K562 (cell line): ENCODE measurements around the gene RAD51AP1. TPM values are rescaled to one million over a fixed set of nuclear protein-coding genes. Genes with fewer than 3 reads are reported as not detected.

Source experiments
- ATAC-seq: fragments of 200-7000 bp; cut with Tn5 transposase; 3 replicates; pipeline ENCODE4 v1.9.1; 2020; ENCODE audit warnings: moderate library complexity
- BruUV-seq: library from RNA; stranded (reverse); fragments of 400-500 nt; replicated peaks from 2 replicates; lab custom pipeline; 2021; lab: Mats Ljungman, UMichigan
- CTCF ChIA-PET: fragments of 300-600 bp; formaldehyde crosslinking; extraction: SDS; loops from one replicate; lab custom pipeline; 2021; ENCODE audit warnings: low intra/inter-chr PET ratio; lab: Yijun Ruan, JAX
- POLR2A ChIA-PET: fragments of 300-600, 350-650 bp; sonication (Branson Sonifier 250); formaldehyde crosslinking; extraction: SDS; loops from one replicate; lab custom pipeline; 2021; ENCODE audit warnings: antibody characterized with exemption, inconsistent platforms; lab: Yijun Ruan, JAX
- DNase-seq, 4 experiments: peaks; one replicate each; pipeline versions ENCODE4 v3.0.0 to v3.0.0-alpha.2; 2011 to 2018; ENCODE audit warnings: low spot score in 3 of 4, mixed read lengths in 3 of 4; ENCODE audit errors: extremely low read depth in 1 of 4
- FAIRE-seq: peaks from 2 replicates; lab custom pipeline; 2011; peaks lifted over from hg19 to GRCh38; lab: Jason Lieb, UNC
- H2AFZ ChIP-seq: 2 replicates; pipeline ENCODE4 v1.6.0; 2011; ENCODE audit warnings: low read depth, low read length, control low read depth, inconsistent platforms
- H3K27ac ChIP-seq: fragments of 200-600 bp; 3 replicates; pipeline ENCODE4 v1.8.0; 2011; ENCODE audit warnings: low read depth, mild to moderate bottlenecking, control low read depth, inconsistent platforms, low read length, moderate library complexity, mixed read lengths; ENCODE audit errors: extremely low read depth
- H3K27me3 ChIP-seq, 2 experiments: fragments of 300-600 bp in 1 of 2; 2 replicates in 1 of 2; 3 replicates in 1 of 2; pipeline versions ENCODE4 v1.6.0 to v1.8.0; 2011; ENCODE audit warnings: inconsistent platforms in 2 of 2, low read length in 2 of 2, mild to moderate bottlenecking in 1 of 2, mixed read lengths in 1 of 2, moderate library complexity in 1 of 2; ENCODE audit not compliant: control insufficient read depth in 2 of 2, insufficient read depth in 2 of 2
- H3K36me3 ChIP-seq: fragments of 300-600 bp; 3 replicates; pipeline ENCODE4 v1.8.0; 2011; ENCODE audit warnings: mild to moderate bottlenecking, low read length, inconsistent platforms; ENCODE audit not compliant: control insufficient read depth, insufficient read depth
- H3K4me1 ChIP-seq, 2 experiments: fragments of 200-600 bp in 1 of 2; replicated peaks in 1 of 2; 2 replicates in 1 of 2; 3 replicates in 1 of 2; pipeline versions ENCODE4 v1.5.1 to v1.8.0; 2011; ENCODE audit warnings: inconsistent platforms in 2 of 2, low read length in 2 of 2, mild to moderate bottlenecking in 1 of 2, mixed read lengths in 1 of 2, moderate library complexity in 1 of 2; ENCODE audit not compliant: control insufficient read depth in 2 of 2, insufficient read depth in 2 of 2
- H3K4me2 ChIP-seq: 2 replicates; pipeline ENCODE4 v1.6.1; 2011; ENCODE audit warnings: low read length, control low read depth, inconsistent platforms, mixed read lengths; ENCODE audit not compliant: insufficient read depth
- H3K4me3 ChIP-seq: fragments of 200-600 bp; sonication (generic), shearing (Covaris generic); 2 replicates; pipeline ENCODE4 v1.5.1; 2016; ENCODE audit warnings: control low read depth, inconsistent platforms
- H3K79me2 ChIP-seq: fragments of 200-600 bp; 3 replicates; pipeline ENCODE4 v1.8.0; 2011; ENCODE audit warnings: low read length, inconsistent platforms; ENCODE audit not compliant: control insufficient read depth, insufficient read depth
- H3K9ac ChIP-seq, 2 experiments: 2 replicates each; pipeline versions ENCODE4 v1.6.0 to v1.6.1; 2011; ENCODE audit warnings: low read depth in 2 of 2, low read length in 2 of 2, control low read depth in 1 of 2, inconsistent platforms in 1 of 2, mild to moderate bottlenecking in 1 of 2, mixed read lengths in 1 of 2; ENCODE audit not compliant: insufficient read depth in 1 of 2
- H3K9me1 ChIP-seq: one replicate; pipeline ENCODE4 v1.6.0; 2011; ENCODE audit warnings: inconsistent platforms, mild to moderate bottlenecking, low read length, moderate library complexity; ENCODE audit not compliant: control insufficient read depth, insufficient read depth
- H3K9me3 ChIP-seq: replicated peaks from 2 replicates; pipeline ENCODE4 v1.5.1; 2011; ENCODE audit warnings: low read depth, low read length, inconsistent platforms; ENCODE audit not compliant: control insufficient read depth, insufficient read depth
- H4K20me1 ChIP-seq: replicated peaks from 2 replicates; pipeline ENCODE4 v1.6.1; 2011; ENCODE audit warnings: low read length, inconsistent platforms, mixed read lengths; ENCODE audit not compliant: control insufficient read depth, insufficient read depth
- NCOA2 ChIP-seq, 2 experiments: fragments of 450-650 bp; IDR thresholded peaks; 2 replicates each; pipeline ENCODE4 v1.6.1; 2018; ENCODE audit warnings: mild to moderate bottlenecking in 2 of 2, moderate library complexity in 1 of 2; ENCODE audit not compliant: partially characterized antibody in 2 of 2
- NFATC3 ChIP-seq: fragments of 450-650 bp; IDR thresholded peaks from 2 replicates; pipeline ENCODE4 v1.6.1; 2017; ENCODE audit warnings: mild to moderate bottlenecking
- TCF7L2 ChIP-seq: fragments of 150-350 bp; IDR thresholded peaks from 2 replicates; pipeline ENCODE4 v1.6.1; 2016; ENCODE audit warnings: low read depth, mild to moderate bottlenecking, low read length, moderate library complexity
- ZMIZ1 ChIP-seq, 2 experiments: fragments of 150-350 bp in 1 of 2; IDR thresholded peaks; 2 replicates each; pipeline ENCODE4 v1.6.1; 2012 to 2016; ENCODE audit warnings: low read depth in 2 of 2, low read length in 2 of 2, mild to moderate bottlenecking in 1 of 2, moderate library complexity in 1 of 2
- WGBS: fragments of 100-300 bp; shearing (Covaris generic); methylation state at CpG from one replicate; pipeline ENCODE4 v1.1.6; 2016; ENCODE audit warnings: low coverage, mixed read lengths; ENCODE audit not compliant: insufficient coverage; ENCODE audit errors: missing lambda C conversion rate; 5-methylcytosine and 5-hydroxymethylcytosine counted together
- in situ Hi-C: fragments of 300-500 bp; cut with MboI; formaldehyde crosslinking; loops from 4 replicates; pipeline ENCODE4 v1.15.0; 2018; ENCODE audit warnings: inconsistent platforms, mixed read lengths
- intact Hi-C: fragments of 100-400 bp; cut with micrococcal nuclease; formaldehyde crosslinking; loops from 2 replicates; pipeline ENCODE4 v1.14.2; 2022
- polyA plus RNA-seq, 8 experiments: library from polyadenylated mRNA; depleted of rRNA in 4 of 8; stranded (reverse) in 5 of 8; unstranded in 3 of 8; fragments of >200 nt; fragmentation: Nextera tagmentation in 2 of 8; fragmentation: Illumina TruSeq in 1 of 8; extraction: Ambion mirVana in 2 of 8; extraction: Trizol in 1 of 8; gene quantifications; 2 replicates each; pipeline versions ENCODE4 v1.2.1 to v1.2.3, GENCODE V29; 2011 to 2014; ENCODE audit warnings: inconsistent platforms in 1 of 8, missing spikeins in 1 of 8
- total RNA-seq, 7 experiments: library from RNA; depleted of rRNA in 6 of 7; stranded (reverse); fragments of >200 nt in 6 of 7; fragmentation: Illumina TruSeq in 2 of 7; extraction: Trizol in 2 of 7; gene quantifications; 2 replicates each; pipeline versions ENCODE4 v1.2.1 to v1.2.3, GENCODE V29; 2011 to 2021; ENCODE audit warnings: low replicate concordance in 1 of 7

RAD51AP1 gene
- total and polyA plus RNA-seq, 9 of the 15 experiments (the other 6 are each of a cell fraction or from before 2014, with no cell fraction given) = 43.8 to 111 (median 89.1) TPM

GRCh38 chr12:4588916-4589315, 50.2 kb downstream of the RAD51AP1 start:
- no peak for DNase-seq

More at GRCh38 chr12:4588916-4589315, 50.2 kb downstream of the RAD51AP1 start:
- Histone ChIP-seq H3K4me1 (no peaks in the 10 kb centered on the region), H4K20me1 (no peaks in the 10 kb centered on the region), H3K4me2 (no peak overlapping the region), H3K27me3 (peaks cover 2 to 15% of the 10 kb centered on the region in 2 experiments; a peak in 3 of 5 replicates), H2AFZ (no peak overlapping the region), H3K9me3 (no peaks in the 10 kb centered on the region), H3K9ac (no peak overlapping the region), H3K36me3 (no peaks in the 10 kb centered on the region), H3K4me3 (no peak overlapping the region), H3K27ac (no peak overlapping the region), H3K79me2 (no peaks in the 10 kb centered on the region), H3K9me1 (no peaks in the 10 kb centered on the region)
- no peak for ATAC-seq
- no TSS peak for BruUV-seq
- CTCF ChIA-PET = no interaction called here
- POLR2A ChIA-PET = no interaction called here
- intact Hi-C loops = no loop called here
- WGBS = 18% methylated on average over 3 of the region's 3 CpGs
- no peak for FAIRE-seq
- TF ChIP-seq ZMIZ1 (IDR thresholded peaks at IDR 0.05; ENCODE audit: low read depth in 2 of 2, low read length in 2 of 2) = no peak
- no peak for TF ChIP-seq TCF7L2
- TF ChIP-seq NFATC3 = no peak
- no peak for TF ChIP-seq NCOA2 (IDR thresholded peaks at IDR 0.05; ENCODE audit: partially characterized antibody in 2 of 2)
- in situ Hi-C loops = no loop called here
